GM12878 (cell line): ENCODE data around the gene SLC22A12. TPM values are rescaled to one million over a fixed set of nuclear protein-coding genes. Genes with fewer than 3 reads are reported as not detected.

Experiments
- ATAC-seq: fragments of 200-7000 bp; cut with Tn5 transposase; 3 replicates; pipeline ENCODE4 v1.9.1; 2020; ENCODE audit warnings: mild to moderate bottlenecking, moderate library complexity
- BruUV-seq: library from RNA; stranded (reverse); fragments of 400-500 nt; replicated peaks from 2 replicates; lab custom pipeline; 2021; lab: Mats Ljungman, UMichigan
- CTCF ChIA-PET: fragments of 300-600 bp; sonication (Branson Sonifier 250); formaldehyde crosslinking; extraction: SDS; loops from one replicate; lab custom pipeline; 2021; ENCODE audit warnings: inconsistent platforms; lab: Yijun Ruan, JAX
- POLR2A ChIA-PET: fragments of 350-600 bp; formaldehyde crosslinking; extraction: SDS; loops from one replicate; lab custom pipeline; 2021; ENCODE audit warnings: inconsistent platforms; lab: Charles Lee
- RAD21 ChIA-PET: fragments of 300-600 bp; sonication (Branson Sonifier 250); formaldehyde crosslinking; loops from one replicate; lab custom pipeline; 2023; ENCODE audit warnings: antibody characterized with exemption; ENCODE audit not compliant: unreplicated experiment; lab: Charles Lee
- SMC1A ChIA-PET: fragments of 300-600 bp; sonication (Branson Sonifier 250); formaldehyde crosslinking; loops from one replicate; lab custom pipeline; 2023; ENCODE audit not compliant: unreplicated experiment, uncharacterized antibody; lab: Charles Lee
- DNase-seq: peaks from one replicate; pipeline ENCODE4 v3.0.0-alpha.2; 2011; ENCODE audit warnings: low read depth, low spot score
- FAIRE-seq: peaks from 3 replicates; lab custom pipeline; 2011; peaks lifted over from hg19 to GRCh38; lab: Jason Lieb, UNC
- H2AFZ ChIP-seq: 2 replicates; pipeline ENCODE4 v1.6.0; 2011; ENCODE audit warnings: low read depth, low read length, control low read depth; ENCODE audit not compliant: control insufficient read depth
- H3K27ac ChIP-seq: 2 replicates; pipeline ENCODE4 v1.5.1; 2011; ENCODE audit warnings: control low read depth; ENCODE audit not compliant: control insufficient read depth, insufficient read depth
- H3K27me3 ChIP-seq, 2 experiments: replicated peaks in 1 of 2; 2 replicates each; pipeline versions ENCODE4 v1.6.0 to v1.6.1; 2011; ENCODE audit warnings: low read length in 1 of 2; ENCODE audit not compliant: control insufficient read depth in 2 of 2, insufficient read depth in 2 of 2
- H3K36me3 ChIP-seq, 2 experiments: 2 replicates each; pipeline ENCODE4 v1.5.1; 2011; ENCODE audit warnings: low read length in 1 of 2; ENCODE audit not compliant: control insufficient read depth in 2 of 2, insufficient read depth in 2 of 2
- H3K4me1 ChIP-seq: 2 replicates; pipeline ENCODE4 v1.6.1; 2011; ENCODE audit warnings: mild to moderate bottlenecking, low read length, moderate library complexity, mixed read lengths; ENCODE audit not compliant: control insufficient read depth, insufficient read depth
- H3K4me2 ChIP-seq: 2 replicates; pipeline ENCODE4 v1.6.0; 2011; ENCODE audit warnings: control low read depth; ENCODE audit not compliant: control insufficient read depth, insufficient read depth
- H3K4me3 ChIP-seq: fragments of 200-600 bp; sonication (generic); 2 replicates; pipeline ENCODE4 v1.5.1; 2016
- H3K79me2 ChIP-seq: 2 replicates; pipeline ENCODE4 v1.6.0; 2011; ENCODE audit warnings: low read length; ENCODE audit not compliant: control insufficient read depth, insufficient read depth
- H3K9ac ChIP-seq: 2 replicates; pipeline ENCODE4 v1.8.0; 2011; ENCODE audit warnings: low read length, control low read depth, mixed read lengths; ENCODE audit not compliant: control insufficient read depth, insufficient read depth
- H3K9me3 ChIP-seq: replicated peaks from 3 replicates; pipeline ENCODE4 v1.5.1; 2011; ENCODE audit warnings: mild to moderate bottlenecking, low read length; ENCODE audit not compliant: control insufficient read depth, insufficient read depth
- H4K20me1 ChIP-seq: 2 replicates; pipeline ENCODE4 v1.6.0; 2011; ENCODE audit not compliant: control insufficient read depth, insufficient read depth
- BHLHE40 ChIP-seq, 2 experiments: fragments of 450-650 bp in 1 of 2; IDR thresholded peaks; 2 replicates each; pipeline ENCODE4 v1.6.1; 2011 to 2017; ENCODE audit warnings: low read depth in 2 of 2, borderline replicate concordance in 1 of 2, improper control_type of control experiment in 1 of 2, low read length in 1 of 2, mild to moderate bottlenecking in 1 of 2
- HDAC6 ChIP-seq: fragments of 200-600 bp; sonication (generic); IDR thresholded peaks from one replicate; pipeline ENCODE4 v1.8.0; 2017; ENCODE audit warnings: antibody characterized with exemption; ENCODE audit not compliant: unreplicated experiment
- KDM1A ChIP-seq: fragments of 200-600 bp; sonication (generic); IDR thresholded peaks from 2 replicates; pipeline ENCODE4 v1.6.1; 2016; ENCODE audit warnings: borderline replicate concordance
- RAD51 ChIP-seq: fragments of 450-650 bp; IDR thresholded peaks from 2 replicates; pipeline ENCODE4 v1.6.1; 2016; ENCODE audit warnings: moderate library complexity, mild to moderate bottlenecking, inconsistent platforms
- RFX5 ChIP-seq: IDR thresholded peaks from 2 replicates; pipeline ENCODE4 v1.6.1; 2011; ENCODE audit warnings: low read depth, low read length, improper control_type of control experiment
- ZNF384 ChIP-seq: IDR thresholded peaks from 2 replicates; pipeline ENCODE4 v1.6.1; 2012; ENCODE audit warnings: low read depth, mild to moderate bottlenecking, low read length, improper control_type of control experiment, borderline replicate concordance
- WGBS: methylation state at CpG from one replicate; pipeline ENCODE4 v1.1.6; 2016; ENCODE audit warnings: low lambda C conversion rate; ENCODE audit not compliant: insufficient replicate concordance, insufficient coverage; ENCODE audit errors: missing lambda C conversion rate; 5-methylcytosine and 5-hydroxymethylcytosine counted together
- in situ Hi-C: fragments of 300-500 bp; cut with MboI; formaldehyde crosslinking; loops from 9 replicates; pipeline ENCODE4 v1.14.3; 2018; ENCODE audit warnings: mixed read lengths
- intact Hi-C: fragments of 100-400 bp; cut with micrococcal nuclease; formaldehyde crosslinking; loops from one replicate; pipeline ENCODE4 v1.14.2; 2022; ENCODE audit not compliant: unreplicated experiment
- polyA plus RNA-seq, 11 experiments: library from polyadenylated mRNA; depleted of rRNA in 4 of 11; unstranded in 6 of 11; stranded (reverse) in 5 of 11; fragments of >200 nt; fragmentation: Nextera tagmentation in 4 of 11; fragmentation: Illumina TruSeq in 1 of 11; extraction: Ambion mirVana in 4 of 11; extraction: Trizol in 1 of 11; gene quantifications; 1 replicate in 1 of 11; 2 replicates in 10 of 11; pipeline versions ENCODE4 v1.2.1 to v1.2.3, GENCODE V29; 2011 to 2016; ENCODE audit warnings: inconsistent platforms in 2 of 11, missing spikeins in 2 of 11, low read depth in 1 of 11
- total RNA-seq, 4 experiments: library from RNA; depleted of rRNA in 3 of 4; stranded (reverse); fragments of >200 nt in 3 of 4; fragmentation: Illumina TruSeq in 1 of 4; extraction: Trizol in 1 of 4; gene quantifications; 2 replicates each; pipeline versions ENCODE4 v1.2.1 to v1.2.3, GENCODE V29; 2013 to 2021
- TF ChIP-seq, protein P1 (sequence below): fragments of 450-650 bp; formaldehyde crosslinking; IDR thresholded peaks from 2 replicates; pipeline ENCODE4 v1.5.0; 2022; ENCODE audit warnings: mild to moderate bottlenecking, missing genetic modification characterization
- TF ChIP-seq, protein P2 (sequence below): fragments of 450-650 bp; IDR thresholded peaks from 2 replicates; pipeline ENCODE4 v1.6.1; 2018; ENCODE audit warnings: mild to moderate bottlenecking, low read depth, moderate library complexity; ENCODE audit not compliant: partially characterized antibody
- TF ChIP-seq, protein P3 (sequence below): fragments of 450-650 bp; IDR thresholded peaks from 2 replicates; pipeline ENCODE4 v1.6.1; 2017; ENCODE audit warnings: borderline replicate concordance

The SLC22A12 gene
- total and polyA plus RNA-seq, 10 of the 15 experiments (the other 5 are each of a cell fraction or from before 2014, with no cell fraction given), result not detected

DNA sequence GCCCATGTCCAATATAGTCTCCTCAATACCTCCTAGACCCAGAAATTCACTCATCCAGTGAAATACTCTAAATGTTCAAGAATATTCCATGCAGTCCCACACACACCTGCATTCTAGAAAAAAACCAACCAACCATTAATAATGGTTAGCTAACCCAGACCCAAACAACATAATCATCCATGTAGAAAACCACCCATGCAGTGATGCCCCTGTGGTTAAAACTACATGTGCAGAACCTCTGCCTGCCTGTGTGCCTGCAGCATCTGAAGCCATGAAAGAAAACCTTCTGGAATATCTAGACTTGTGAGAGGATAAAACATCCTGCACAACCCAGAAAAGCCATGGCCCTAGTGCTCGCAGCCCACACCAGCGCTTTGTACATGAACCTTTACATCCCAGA, 47.8 kb downstream of the SLC22A12 start:
- Histone ChIP-seq H2AFZ (no peak overlapping the region), H3K79me2 (no peaks in the 10 kb centered on the region), H3K4me2 (no peak overlapping the region), H3K36me3 (no peaks in the 10 kb centered on the region), H3K27me3 (peaks cover 8% of the 10 kb centered on the region in 2 experiments; a peak in 3 of 4 replicates), H3K4me3 (no peak overlapping the region), H3K27ac (no peak overlapping the region), H3K4me1 (no peaks in the 10 kb centered on the region), H3K9ac (no peak overlapping the region), H3K9me3 (no peaks in the 10 kb centered on the region), H4K20me1 (no peaks in the 10 kb centered on the region)
- ChIA-PET SMC1A (interaction anchor here (0.8 to 1.2 kb wide), 3 partner anchors 13 to 190 kb away, joined by 3 to 4 read pairs (median 3); no protein-coding TSS in a partner anchor), CTCF (interaction anchor here (0.5 to 2.4 kb wide), 6 partner anchors 12 to 321 kb away, joined by 3 to 22 read pairs (median 3); partner anchors contain the start of genes CCDC88B, PRDX5 and TRMT112), RAD21 (no interaction called here), POLR2A (no interaction called here)
- intact Hi-C loops, result no loop called here
- FAIRE-seq (no peak), ATAC-seq (peak; percentile 17; the same call in 1 of the 3 replicates), DNase-seq (no peak)
- TF ChIP-seq RFX5 (no peak), KDM1A (no peak), ZNF384 (no peak), BHLHE40 (IDR thresholded peaks at IDR 0.05; ENCODE audit: borderline replicate concordance in 1 of 2, low read depth in 2 of 2, low read length in 1 of 2) (peak in 1 of 2 experiments; percentile 58; a peak in 2 of 4 replicates), HDAC6 (no peak), RAD51 (no peak)
- TF ChIP-seq, protein P1, sequence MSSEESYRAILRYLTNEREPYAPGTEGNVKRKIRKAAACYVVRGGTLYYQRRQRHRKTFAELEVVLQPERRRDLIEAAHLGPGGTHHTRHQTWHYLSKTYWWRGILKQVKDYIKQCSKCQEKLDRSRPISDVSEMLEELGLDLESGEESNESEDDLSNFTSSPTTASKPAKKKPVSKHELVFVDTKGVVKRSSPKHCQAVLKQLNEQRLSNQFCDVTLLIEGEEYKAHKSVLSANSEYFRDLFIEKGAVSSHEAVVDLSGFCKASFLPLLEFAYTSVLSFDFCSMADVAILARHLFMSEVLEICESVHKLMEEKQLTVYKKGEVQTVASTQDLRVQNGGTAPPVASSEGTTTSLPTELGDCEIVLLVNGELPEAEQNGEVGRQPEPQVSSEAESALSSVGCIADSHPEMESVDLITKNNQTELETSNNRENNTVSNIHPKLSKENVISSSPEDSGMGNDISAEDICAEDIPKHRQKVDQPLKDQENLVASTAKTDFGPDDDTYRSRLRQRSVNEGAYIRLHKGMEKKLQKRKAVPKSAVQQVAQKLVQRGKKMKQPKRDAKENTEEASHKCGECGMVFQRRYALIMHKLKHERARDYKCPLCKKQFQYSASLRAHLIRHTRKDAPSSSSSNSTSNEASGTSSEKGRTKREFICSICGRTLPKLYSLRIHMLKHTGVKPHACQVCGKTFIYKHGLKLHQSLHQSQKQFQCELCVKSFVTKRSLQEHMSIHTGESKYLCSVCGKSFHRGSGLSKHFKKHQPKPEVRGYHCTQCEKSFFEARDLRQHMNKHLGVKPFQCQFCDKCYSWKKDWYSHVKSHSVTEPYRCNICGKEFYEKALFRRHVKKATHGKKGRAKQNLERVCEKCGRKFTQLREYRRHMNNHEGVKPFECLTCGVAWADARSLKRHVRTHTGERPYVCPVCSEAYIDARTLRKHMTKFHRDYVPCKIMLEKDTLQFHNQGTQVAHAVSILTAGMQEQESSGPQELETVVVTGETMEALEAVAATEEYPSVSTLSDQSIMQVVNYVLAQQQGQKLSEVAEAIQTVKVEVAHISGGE (CRISPR knock-in tag), result no peak
- TF ChIP-seq, protein P2, sequence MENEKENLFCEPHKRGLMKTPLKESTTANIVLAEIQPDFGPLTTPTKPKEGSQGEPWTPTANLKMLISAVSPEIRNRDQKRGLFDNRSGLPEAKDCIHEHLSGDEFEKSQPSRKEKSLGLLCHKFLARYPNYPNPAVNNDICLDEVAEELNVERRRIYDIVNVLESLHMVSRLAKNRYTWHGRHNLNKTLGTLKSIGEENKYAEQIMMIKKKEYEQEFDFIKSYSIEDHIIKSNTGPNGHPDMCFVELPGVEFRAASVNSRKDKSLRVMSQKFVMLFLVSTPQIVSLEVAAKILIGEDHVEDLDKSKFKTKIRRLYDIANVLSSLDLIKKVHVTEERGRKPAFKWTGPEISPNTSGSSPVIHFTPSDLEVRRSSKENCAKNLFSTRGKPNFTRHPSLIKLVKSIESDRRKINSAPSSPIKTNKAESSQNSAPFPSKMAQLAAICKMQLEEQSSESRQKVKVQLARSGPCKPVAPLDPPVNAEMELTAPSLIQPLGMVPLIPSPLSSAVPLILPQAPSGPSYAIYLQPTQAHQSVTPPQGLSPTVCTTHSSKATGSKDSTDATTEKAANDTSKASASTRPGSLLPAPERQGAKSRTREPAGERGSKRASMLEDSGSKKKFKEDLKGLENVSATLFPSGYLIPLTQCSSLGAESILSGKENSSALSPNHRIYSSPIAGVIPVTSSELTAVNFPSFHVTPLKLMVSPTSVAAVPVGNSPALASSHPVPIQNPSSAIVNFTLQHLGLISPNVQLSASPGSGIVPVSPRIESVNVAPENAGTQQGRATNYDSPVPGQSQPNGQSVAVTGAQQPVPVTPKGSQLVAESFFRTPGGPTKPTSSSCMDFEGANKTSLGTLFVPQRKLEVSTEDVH, result no peak
- TF ChIP-seq, protein P3, sequence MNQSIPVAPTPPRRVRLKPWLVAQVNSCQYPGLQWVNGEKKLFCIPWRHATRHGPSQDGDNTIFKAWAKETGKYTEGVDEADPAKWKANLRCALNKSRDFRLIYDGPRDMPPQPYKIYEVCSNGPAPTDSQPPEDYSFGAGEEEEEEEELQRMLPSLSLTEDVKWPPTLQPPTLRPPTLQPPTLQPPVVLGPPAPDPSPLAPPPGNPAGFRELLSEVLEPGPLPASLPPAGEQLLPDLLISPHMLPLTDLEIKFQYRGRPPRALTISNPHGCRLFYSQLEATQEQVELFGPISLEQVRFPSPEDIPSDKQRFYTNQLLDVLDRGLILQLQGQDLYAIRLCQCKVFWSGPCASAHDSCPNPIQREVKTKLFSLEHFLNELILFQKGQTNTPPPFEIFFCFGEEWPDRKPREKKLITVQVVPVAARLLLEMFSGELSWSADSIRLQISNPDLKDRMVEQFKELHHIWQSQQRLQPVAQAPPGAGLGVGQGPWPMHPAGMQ, result no peak
- 20% methylated on average over 2 of the region's 2 CpGs for WGBS
- BruUV-seq, result no TSS peak
- in situ Hi-C loops, result no loop called here
